ENCODE measurements around the gene TANGO2.

DNA sequence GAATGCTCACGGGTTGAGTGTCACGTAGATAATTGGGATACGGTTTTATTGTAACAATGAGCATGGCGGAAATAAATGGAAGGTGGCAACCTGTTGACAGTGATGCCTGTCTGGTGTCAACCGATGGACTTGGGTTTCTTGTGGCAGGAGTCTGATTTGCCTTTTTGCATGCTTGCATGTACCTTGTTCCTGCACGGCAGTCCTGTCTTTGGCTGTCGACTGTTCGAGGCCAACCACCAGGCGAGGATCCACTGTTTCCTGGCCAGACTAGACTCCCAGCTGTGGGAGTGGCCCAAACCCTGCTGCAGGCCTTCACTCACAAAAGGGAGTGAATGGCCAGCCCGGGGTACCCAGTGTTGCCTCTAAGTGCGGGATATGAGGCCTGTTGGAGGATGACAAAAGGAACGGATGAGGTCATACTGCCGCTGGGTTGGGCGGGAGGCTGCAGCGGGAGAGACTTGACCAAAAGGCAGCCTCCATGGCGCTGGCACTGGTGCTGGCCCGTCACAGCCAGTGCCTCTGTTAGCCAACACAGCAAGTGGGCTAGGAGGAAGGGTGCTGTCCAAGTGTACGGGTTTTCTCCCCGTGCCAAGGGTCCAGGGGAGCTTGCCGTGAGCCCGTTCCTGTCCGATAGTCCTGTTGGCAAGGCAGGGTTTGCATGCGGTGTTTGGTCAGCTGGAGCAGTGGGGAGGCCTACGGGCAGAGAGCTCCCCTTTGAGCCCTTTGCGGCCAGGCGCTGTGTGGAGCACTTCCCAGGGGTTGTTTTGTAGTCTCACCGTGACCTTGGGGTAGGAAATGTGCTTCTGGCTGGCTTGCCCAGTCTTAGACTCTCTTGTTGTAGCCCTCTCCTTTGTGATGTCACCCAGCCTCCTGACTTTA is 60.1 kb downstream of the TANGO2 start:
- TF ChIP-seq, protein P1, sequence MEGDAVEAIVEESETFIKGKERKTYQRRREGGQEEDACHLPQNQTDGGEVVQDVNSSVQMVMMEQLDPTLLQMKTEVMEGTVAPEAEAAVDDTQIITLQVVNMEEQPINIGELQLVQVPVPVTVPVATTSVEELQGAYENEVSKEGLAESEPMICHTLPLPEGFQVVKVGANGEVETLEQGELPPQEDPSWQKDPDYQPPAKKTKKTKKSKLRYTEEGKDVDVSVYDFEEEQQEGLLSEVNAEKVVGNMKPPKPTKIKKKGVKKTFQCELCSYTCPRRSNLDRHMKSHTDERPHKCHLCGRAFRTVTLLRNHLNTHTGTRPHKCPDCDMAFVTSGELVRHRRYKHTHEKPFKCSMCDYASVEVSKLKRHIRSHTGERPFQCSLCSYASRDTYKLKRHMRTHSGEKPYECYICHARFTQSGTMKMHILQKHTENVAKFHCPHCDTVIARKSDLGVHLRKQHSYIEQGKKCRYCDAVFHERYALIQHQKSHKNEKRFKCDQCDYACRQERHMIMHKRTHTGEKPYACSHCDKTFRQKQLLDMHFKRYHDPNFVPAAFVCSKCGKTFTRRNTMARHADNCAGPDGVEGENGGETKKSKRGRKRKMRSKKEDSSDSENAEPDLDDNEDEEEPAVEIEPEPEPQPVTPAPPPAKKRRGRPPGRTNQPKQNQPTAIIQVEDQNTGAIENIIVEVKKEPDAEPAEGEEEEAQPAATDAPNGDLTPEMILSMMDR (conservative IDR thresholded peaks at IDR 0.05 in 1 of 2, IDR thresholded peaks at IDR 0.05 in 1 of 2; ENCODE audit: extremely low read depth in 1 of 2, insufficient read depth in 1 of 2, low read depth in 1 of 2, low read length in 2 of 2), result no peak
- TF ChIP-seq EZH2 (IDR thresholded peaks at IDR 0.05; ENCODE audit: borderline replicate concordance, low read length), result no peak

Data from mammary epithelial cell (primary cell).